ENCODE measurements around the gene FAM219B. TPM values are rescaled to one million over a fixed set of nuclear protein-coding genes. Genes with fewer than 3 reads are reported as not detected.

FAM219B gene
- total RNA-seq, 1 experiment from 2014 or later = 29.3 TPM

- Histone ChIP-seq H3K4me1 (0 out of 2 replicates have a peak, but pooled peaks cover 5% of the 10 kb centered on the region), H3K9me3 (replicated peaks) (no peaks in the 10 kb centered on the region), H3K27me3 (no peaks in the 10 kb centered on the region), H3K27ac (peak overlapping the region; percentile 83), H3K36me3 (0 out of 2 replicates have a peak, but pooled peaks cover 5% of the 10 kb centered on the region), H3K4me3 (peak overlapping the region; percentile 98)
- DNase-seq = no peak
Observed at GRCh38 chr15:74872702-74873035, 34.0 kb downstream of the FAM219B start.

- no peak overlapping the region for H3K27ac ChIP-seq
- no peaks in the 10 kb centered on the region for H3K9me3 ChIP-seq (replicated peaks)
- H3K4me3 ChIP-seq = no peak overlapping the region
- no peaks in the 10 kb centered on the region for H3K27me3 ChIP-seq
- no peak for DNase-seq
- 0 out of 2 replicates have a peak, but pooled peaks cover 5% of the 10 kb centered on the region for H3K4me1 ChIP-seq
- 0 out of 2 replicates have a peak, but pooled peaks cover 5% of the 10 kb centered on the region for H3K36me3 ChIP-seq
Observed at GRCh38 chr15:74870436-74871215, 36.0 kb downstream of the FAM219B start.

GRCh38 chr15:74869726-74870407, 36.8 kb downstream of the FAM219B start:
- Histone ChIP-seq H3K27ac (no peak overlapping the region), H3K4me3 (no peak overlapping the region), H3K9me3 (replicated peaks) (no peaks in the 10 kb centered on the region), H3K27me3 (no peaks in the 10 kb centered on the region), H3K4me1 (0 out of 2 replicates have a peak, but pooled peaks cover 5% of the 10 kb centered on the region), H3K36me3 (0 out of 2 replicates have a peak, but pooled peaks cover 5% of the 10 kb centered on the region)
- DNase-seq = no peak

- H3K4me3 ChIP-seq = no peak overlapping the region
- no peaks in the 10 kb centered on the region for H3K9me3 ChIP-seq (replicated peaks)
- no peaks in the 10 kb centered on the region for H3K27me3 ChIP-seq
- no peak for DNase-seq
- no peak overlapping the region for H3K27ac ChIP-seq
- 0 out of 2 replicates have a peak, but pooled peaks cover 5% of the 10 kb centered on the region for H3K4me1 ChIP-seq
- 0 out of 2 replicates have a peak, but pooled peaks cover 5% of the 10 kb centered on the region for H3K36me3 ChIP-seq
Observed at GRCh38 chr15:74869372-74869725, 37.3 kb downstream of the FAM219B start.

- H3K4me1 ChIP-seq = no peaks in the 10 kb centered on the region
- DNase-seq = no peak
- H3K4me3 ChIP-seq = no peak overlapping the region
- 0 out of 2 replicates have a peak, but pooled peaks cover 5% of the 10 kb centered on the region for H3K36me3 ChIP-seq
- no peaks in the 10 kb centered on the region for H3K27me3 ChIP-seq
- no peak overlapping the region for H3K27ac ChIP-seq
- H3K9me3 ChIP-seq (replicated peaks) = no peaks in the 10 kb centered on the region
Observed at GRCh38 chr15:74868059-74868458, 38.6 kb downstream of the FAM219B start.

- Histone ChIP-seq H3K36me3 (0 out of 2 replicates have a peak, but pooled peaks cover 5% of the 10 kb centered on the region), H3K9me3 (replicated peaks) (no peaks in the 10 kb centered on the region), H3K4me1 (no peaks in the 10 kb centered on the region), H3K27ac (no peak overlapping the region), H3K4me3 (no peak overlapping the region), H3K27me3 (no peaks in the 10 kb centered on the region)
- no peak for DNase-seq
Observed at GRCh38 chr15:74867466-74868038, 39.1 kb downstream of the FAM219B start.

GRCh38 chr15:74866090-74866489, 40.6 kb downstream of the FAM219B start:
- no peak overlapping the region for H3K27ac ChIP-seq
- no peak for DNase-seq

GRCh38 chr15:74865316-74865715, 41.3 kb downstream of the FAM219B start:
- H3K27ac ChIP-seq = no peak overlapping the region
- H3K4me3 ChIP-seq = no peak overlapping the region
- DNase-seq = no peak
- no peaks in the 10 kb centered on the region for H3K9me3 ChIP-seq (replicated peaks)
- H3K27me3 ChIP-seq = no peaks in the 10 kb centered on the region
- H3K36me3 ChIP-seq = 0 out of 2 replicates have a peak, but pooled peaks cover 5% of the 10 kb centered on the region
- no peaks in the 10 kb centered on the region for H3K4me1 ChIP-seq

More at GRCh38 chr15:74866090-74866489, 40.6 kb downstream of the FAM219B start:
- Histone ChIP-seq H3K27me3 (no peaks in the 10 kb centered on the region), H3K4me3 (no peak overlapping the region), H3K4me1 (no peaks in the 10 kb centered on the region), H3K9me3 (replicated peaks) (no peaks in the 10 kb centered on the region), H3K36me3 (0 out of 2 replicates have a peak, but pooled peaks cover 5% of the 10 kb centered on the region)

GRCh38 chr15:74864296-74864695, 42.4 kb downstream of the FAM219B start:
- DNase-seq = no peak
- Histone ChIP-seq H3K27ac (no peak overlapping the region), H3K36me3 (0 out of 2 replicates have a peak, but pooled peaks cover 5% of the 10 kb centered on the region), H3K4me1 (no peaks in the 10 kb centered on the region), H3K4me3 (no peak overlapping the region), H3K27me3 (no peaks in the 10 kb centered on the region), H3K9me3 (replicated peaks) (no peaks in the 10 kb centered on the region)

- H3K36me3 ChIP-seq = 0 out of 2 replicates have a peak, but pooled peaks cover 5% of the 10 kb centered on the region
- no peak for DNase-seq
- H3K9me3 ChIP-seq (replicated peaks) = no peaks in the 10 kb centered on the region
- H3K4me1 ChIP-seq = no peaks in the 10 kb centered on the region
- no peak overlapping the region for H3K27ac ChIP-seq
- H3K27me3 ChIP-seq = no peaks in the 10 kb centered on the region
- no peak overlapping the region for H3K4me3 ChIP-seq
Observed at GRCh38 chr15:74863239-74864056, 43.2 kb downstream of the FAM219B start.

- no peak overlapping the region for H3K27ac ChIP-seq
- no peaks in the 10 kb centered on the region for H3K4me1 ChIP-seq
- H3K36me3 ChIP-seq = no peaks in the 10 kb centered on the region
- DNase-seq = no peak
- no peaks in the 10 kb centered on the region for H3K27me3 ChIP-seq
- H3K4me3 ChIP-seq = no peak overlapping the region
- no peaks in the 10 kb centered on the region for H3K9me3 ChIP-seq (replicated peaks)
Observed at GRCh38 chr15:74858369-74858740, 48.3 kb downstream of the FAM219B start.

GRCh38 chr15:74857671-74858368, 48.8 kb downstream of the FAM219B start:
- Histone ChIP-seq H3K4me3 (no peak overlapping the region), H3K27me3 (no peaks in the 10 kb centered on the region), H3K9me3 (replicated peaks) (no peaks in the 10 kb centered on the region), H3K27ac (no peak overlapping the region), H3K4me1 (no peaks in the 10 kb centered on the region), H3K36me3 (no peaks in the 10 kb centered on the region)
- no peak for DNase-seq

- Histone ChIP-seq H3K27me3 (no peaks in the 10 kb centered on the region), H3K9me3 (replicated peaks) (no peaks in the 10 kb centered on the region), H3K4me3 (no peak overlapping the region), H3K36me3 (no peaks in the 10 kb centered on the region), H3K4me1 (no peaks in the 10 kb centered on the region), H3K27ac (no peak overlapping the region)
- no peak for DNase-seq
Observed at GRCh38 chr15:74857082-74857655, 49.5 kb downstream of the FAM219B start.

- Histone ChIP-seq H3K36me3 (no peaks in the 10 kb centered on the region), H3K9me3 (replicated peaks) (no peaks in the 10 kb centered on the region), H3K4me1 (no peaks in the 10 kb centered on the region), H3K27me3 (no peaks in the 10 kb centered on the region), H3K4me3 (no peak overlapping the region), H3K27ac (no peak overlapping the region)
- DNase-seq = no peak
Observed at GRCh38 chr15:74856537-74856936, 50.1 kb downstream of the FAM219B start.

All from SJCRH30 (cell line).